ENCODE data around the gene PSORS1C2.
"Not testable (repeated sequence)": the region's sequence is repeated elsewhere in the genome, so short reads cannot be mapped to it uniquely, and the experiment has no call there.

Gene PSORS1C2

GRCh38 chr6:31138982-31139381 lies at the start of gene PSORS1C2:
Gene PSORS1C2 (minus strand): TSS chr6:31139066. CDS start chr6:31139026, 40 bp downstream.
- DNase-seq = no peak

DNA sequence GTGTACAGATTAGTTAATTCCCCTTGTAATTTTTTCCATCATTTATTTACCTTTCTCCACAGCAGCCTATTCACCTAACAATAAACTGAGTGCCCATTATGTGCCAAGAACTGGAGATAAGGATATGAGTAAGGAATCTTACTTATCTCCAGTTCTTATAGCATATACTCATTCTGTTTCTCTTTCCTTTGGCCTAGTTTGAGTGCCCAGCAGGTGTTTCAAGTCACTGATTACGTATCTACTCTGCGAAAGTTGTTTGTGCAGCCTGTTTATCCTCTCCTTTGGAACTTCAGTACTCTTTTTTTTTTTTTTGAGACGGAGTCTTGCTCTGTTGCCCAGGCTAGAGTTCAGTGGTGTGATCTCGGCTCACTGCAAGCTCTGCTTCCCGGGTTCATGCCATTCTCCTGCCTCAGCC lies 48.9 kb upstream of the PSORS1C2 start:
- no peak for DNase-seq

- DNase-seq = no peak
Measured at GRCh38 chr6:31186052-31186734, 47.3 kb upstream of the PSORS1C2 start.

DNA sequence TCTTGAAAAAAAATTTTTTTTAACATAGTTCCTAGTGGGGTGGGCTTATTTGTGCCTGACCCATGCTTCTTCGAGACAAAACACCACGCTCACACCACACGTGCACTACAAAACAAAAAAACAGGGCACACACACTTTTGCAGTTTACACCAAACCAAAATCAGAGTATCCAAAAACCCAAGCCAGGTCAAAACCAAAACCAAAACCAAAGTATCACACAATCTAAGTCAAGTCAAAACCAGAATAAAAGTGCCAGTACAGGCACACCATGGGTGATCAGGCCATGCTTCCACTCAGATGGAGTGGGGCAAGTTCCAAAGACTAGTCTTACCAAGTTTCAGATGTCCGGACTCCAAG lies 46.8 kb upstream of the PSORS1C2 start:
- DNase-seq = not testable (repeated sequence)

DNA sequence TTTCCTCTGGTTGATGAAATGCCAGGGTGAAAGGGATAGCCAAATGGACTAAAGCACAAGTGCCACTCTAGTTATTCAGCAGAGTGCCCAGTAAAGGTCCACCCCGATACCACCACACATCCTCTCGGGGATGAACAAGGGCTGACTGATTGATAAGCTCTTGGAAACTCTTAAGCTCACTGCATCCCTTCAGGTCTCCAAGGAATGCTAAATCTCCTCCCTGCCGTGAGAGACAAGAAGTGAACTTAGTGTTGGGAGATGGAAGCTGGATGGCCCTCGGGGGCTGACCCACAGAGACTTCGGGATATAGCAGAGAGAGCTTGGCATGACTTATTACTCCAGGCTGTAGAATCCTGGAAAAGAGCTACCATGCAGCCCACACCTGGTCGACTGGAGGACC lies 45.0 kb upstream of the PSORS1C2 start:
- DNase-seq = not testable (repeated sequence)

GRCh38 chr6:31183287-31183686 lies 44.4 kb upstream of the PSORS1C2 start:
- not testable (repeated sequence) for DNase-seq

DNA sequence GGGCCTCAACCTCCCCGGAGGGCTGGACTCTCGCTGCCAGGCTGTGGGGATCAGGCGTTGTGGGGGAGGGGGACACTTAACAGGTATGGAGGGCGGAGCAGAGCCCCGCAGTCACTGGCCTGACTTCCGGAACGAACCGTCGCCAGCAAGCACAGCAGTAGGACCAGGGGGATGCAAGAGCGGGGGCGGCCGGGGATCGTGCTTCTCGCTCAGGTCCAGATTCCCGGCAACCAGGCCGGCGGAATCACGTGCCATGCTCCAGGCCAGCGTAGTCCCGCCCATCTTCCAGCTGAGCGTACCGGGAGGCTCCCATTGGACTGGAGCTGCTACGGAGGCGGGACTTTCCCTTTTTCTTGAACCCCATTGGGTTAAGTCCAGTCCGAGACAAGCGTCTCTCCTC lies 41.6 kb upstream of the PSORS1C2 start:
- no peak for DNase-seq

GRCh38 chr6:31179896-31180295 lies 41.0 kb upstream of the PSORS1C2 start:
- DNase-seq = no peak

GRCh38 chr6:31179042-31179386 lies 40.1 kb upstream of the PSORS1C2 start:
- DNase-seq = no peak

DNA sequence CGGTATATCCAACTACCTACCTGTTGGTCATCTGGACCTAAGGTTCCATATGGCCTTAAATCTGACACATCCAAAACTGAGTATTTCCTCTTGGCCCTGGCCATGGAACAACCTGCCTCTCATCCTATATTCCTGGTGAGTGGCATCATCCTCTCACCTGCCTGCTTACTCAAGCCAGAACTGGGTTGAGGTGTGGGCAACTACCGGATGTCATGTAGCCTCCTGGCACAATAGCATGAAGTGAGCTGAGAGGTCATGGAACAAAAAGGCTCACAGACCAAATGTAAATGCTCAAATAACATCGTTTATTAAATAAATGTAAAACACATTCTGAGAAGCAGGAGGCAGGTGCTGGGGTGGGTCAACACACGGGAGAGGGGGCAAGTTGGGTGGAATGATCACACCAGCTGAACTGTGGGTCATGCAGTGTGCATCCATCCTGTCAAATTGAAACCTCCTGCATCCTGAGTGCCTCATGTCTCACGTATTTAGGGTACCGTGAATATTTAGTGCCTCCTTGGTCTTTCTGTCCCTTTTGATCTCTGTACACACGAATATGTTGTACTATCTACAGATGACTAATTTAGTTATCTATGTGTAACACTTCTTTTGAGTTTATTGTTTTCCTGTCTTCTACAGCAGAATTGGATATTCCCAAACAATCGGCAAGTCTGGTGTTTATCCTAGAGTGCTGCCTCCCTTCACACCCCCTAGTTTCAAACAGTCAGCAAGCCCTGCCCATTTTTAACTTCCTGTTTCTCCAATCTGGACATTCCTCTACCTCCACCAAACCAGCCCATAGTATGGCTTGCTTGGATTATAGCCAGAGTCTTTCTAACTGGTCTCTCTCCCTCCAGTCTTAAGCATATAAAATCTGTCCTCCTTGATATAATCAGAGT lies 39.5 kb upstream of the PSORS1C2 start:
- DNase-seq = no peak

DNA sequence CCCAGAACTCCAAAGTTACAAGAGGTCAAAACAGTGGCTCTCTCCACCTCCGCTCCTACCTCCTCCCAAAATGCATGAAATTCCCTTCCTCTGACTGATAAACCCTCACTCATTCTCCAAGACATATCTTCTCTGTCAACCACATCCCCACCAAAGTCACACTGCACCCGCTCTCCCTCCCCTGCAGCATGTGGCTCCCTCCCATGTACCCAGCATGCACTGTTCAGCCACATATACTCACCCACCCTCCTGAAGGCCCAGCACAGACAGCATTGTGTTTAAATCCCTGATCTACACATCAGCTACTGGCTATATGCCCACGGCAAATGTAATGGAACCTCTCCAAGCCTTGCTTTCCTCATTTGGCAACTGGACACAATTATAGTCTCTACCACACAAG lies 37.1 kb upstream of the PSORS1C2 start:
- DNase-seq = no peak

- no peak for DNase-seq
Measured at GRCh38 chr6:31174378-31174777, 35.5 kb upstream of the PSORS1C2 start.

DNA sequence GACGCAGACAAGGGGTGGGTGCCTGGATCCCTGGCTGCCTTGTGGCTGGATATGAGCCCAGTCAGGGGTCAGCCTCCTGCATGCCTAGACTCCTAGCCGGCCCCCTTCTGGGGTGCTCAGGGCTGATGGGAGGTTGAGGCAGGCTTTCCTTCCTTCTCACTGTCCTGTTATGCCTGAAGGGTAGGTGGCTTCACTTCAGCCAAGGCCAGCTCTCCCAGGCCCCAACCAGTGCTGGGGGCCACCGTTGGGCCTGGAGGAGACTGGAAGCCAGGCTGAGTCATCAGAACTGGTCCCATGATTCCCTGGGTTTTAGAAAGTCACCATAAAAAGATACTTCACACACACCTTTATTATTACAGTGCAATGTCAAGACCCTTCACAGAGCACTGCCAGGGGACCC lies 34.5 kb upstream of the PSORS1C2 start:
- DNase-seq = no peak

DNA sequence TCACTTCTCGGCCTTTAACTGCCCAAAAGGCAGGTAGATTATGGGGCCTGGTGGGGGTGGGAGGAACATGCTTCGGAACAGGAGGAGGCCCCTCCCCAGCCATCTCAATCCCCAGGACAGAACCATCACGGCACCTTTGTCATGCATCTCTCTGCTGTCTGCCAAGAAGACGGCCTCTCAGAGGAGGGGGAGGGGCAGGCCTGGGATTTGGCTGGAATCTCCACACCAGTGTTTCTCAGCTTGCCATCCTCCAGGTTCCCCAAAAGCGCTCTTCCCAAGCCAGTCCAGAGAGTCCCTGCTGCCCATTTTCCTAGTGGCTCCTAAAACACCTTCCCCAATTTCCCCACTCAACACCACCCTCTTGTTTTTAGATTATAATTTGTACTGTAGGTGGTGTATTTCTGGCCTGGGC lies 34.1 kb upstream of the PSORS1C2 start:
- DNase-seq = no peak

GRCh38 chr6:31171931-31172905 lies 33.4 kb upstream of the PSORS1C2 start:
- DNase-seq = no peak

DNA sequence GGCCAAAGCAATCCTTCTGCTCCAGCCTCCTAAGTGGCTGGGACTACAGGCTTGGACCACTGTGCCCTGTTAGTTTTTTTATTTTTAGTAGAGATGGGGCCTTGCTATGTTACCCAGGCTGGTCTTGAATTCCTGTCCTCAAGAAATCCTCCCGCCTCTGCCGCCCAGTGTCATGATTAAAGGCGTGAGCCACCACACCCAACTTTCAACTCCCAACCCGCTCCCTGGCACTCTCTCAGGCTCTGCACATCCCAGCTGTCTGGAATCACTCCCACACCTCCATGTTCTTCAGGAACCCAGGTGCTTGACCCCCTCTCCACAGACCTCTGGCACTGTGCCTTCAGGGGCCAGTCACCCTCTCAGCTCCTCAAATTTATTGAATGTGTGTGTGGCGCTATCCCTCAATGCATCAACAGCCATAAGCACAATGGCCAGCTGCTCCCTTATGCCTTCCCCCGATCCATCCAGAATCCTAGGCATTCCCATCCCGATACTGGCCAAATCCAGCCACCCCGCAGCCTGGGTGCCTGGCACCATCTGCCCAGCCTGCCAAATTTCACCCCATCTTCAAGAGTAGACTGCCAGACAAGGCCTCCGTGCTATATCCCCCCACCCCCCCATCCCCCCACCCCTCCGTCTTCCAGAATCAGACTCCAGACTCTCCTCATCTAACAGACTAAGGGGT lies 32.3 kb upstream of the PSORS1C2 start:
- no peak for DNase-seq

DNA sequence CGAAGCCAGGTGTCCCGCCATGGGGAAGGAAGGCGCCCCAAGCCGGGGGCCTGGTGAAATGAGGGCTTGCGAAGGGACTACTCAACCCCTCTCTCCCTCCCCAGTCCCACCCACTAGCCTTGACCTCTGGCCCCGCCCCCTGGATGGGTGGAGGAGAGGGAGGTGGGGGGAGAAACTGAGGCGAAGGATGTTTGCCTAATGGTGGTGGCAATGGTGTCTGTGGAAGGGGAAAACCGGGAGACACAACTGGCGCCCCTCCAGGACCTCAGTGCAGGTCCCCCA lies 31.7 kb upstream of the PSORS1C2 start, which contains the start of gene POU5F1:
POU5F1 (minus strand) TSS at position 83 of the 282 bp plus-strand sequence; CDS start at position 21, 62 bp downstream.
- no peak for DNase-seq

- not testable (repeated sequence) for DNase-seq
Measured at GRCh38 chr6:31169858-31170599, 31.2 kb upstream of the PSORS1C2 start.

GRCh38 chr6:31169123-31169857 lies 30.4 kb upstream of the PSORS1C2 start:
- no peak for DNase-seq

- DNase-seq = no peak
Measured at GRCh38 chr6:31168606-31169005, 29.7 kb upstream of the PSORS1C2 start.

DNA sequence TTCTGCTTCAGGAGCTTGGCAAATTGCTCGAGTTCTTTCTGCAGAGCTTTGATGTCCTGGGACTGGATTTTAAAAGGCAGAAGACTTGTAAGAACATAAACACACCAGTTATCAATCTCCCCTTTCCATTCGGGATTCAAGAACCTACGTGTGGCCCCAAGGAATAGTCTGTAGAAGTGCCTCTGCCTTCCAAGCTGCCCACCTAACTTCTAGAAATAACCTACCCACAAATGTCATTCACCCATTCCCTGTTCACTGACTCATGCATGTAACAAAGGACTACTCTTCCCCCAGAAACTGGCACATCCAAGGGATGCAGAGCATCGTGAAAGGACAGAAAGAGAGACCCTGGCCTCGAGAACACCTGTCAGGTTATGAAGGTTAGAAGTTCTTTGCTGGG lies 27.1 kb upstream of the PSORS1C2 start:
- DNase-seq = no peak

All from NCI-H187 treated with DMSO at 0.1 percent for 48 hours (cell line).